WTC11 (cell line): ENCODE results near the gene KIF20B. TPM values are rescaled to one million over a fixed set of nuclear protein-coding genes. Genes with fewer than 3 reads are reported as not detected.
A peak's percentile ranks its signal among the peaks of the same experiment; 100 is the strongest.

Source experiments
- ATAC-seq: fragments of 200-7000 bp; cut with Tn5 transposase; 2 replicates; pipeline ENCODE4 v1.10.0; 2021; ENCODE audit warnings: mild to moderate bottlenecking, moderate library complexity
- CTCF ChIA-PET: fragments of 300-600 bp; sonication (Branson Sonifier 250); formaldehyde crosslinking; loops from one replicate; lab custom pipeline; 2021; ENCODE audit warnings: antibody characterized with exemption; lab: Charles Lee
- POLR2A ChIA-PET: fragments of 350-600 bp; sonication (Branson Sonifier 250); formaldehyde crosslinking; loops from one replicate; lab custom pipeline; 2021; ENCODE audit warnings: antibody characterized with exemption; lab: Charles Lee
- DNase-seq: peaks from one replicate; pipeline ENCODE4 v3.0.0; 2021; ENCODE audit warnings: low spot score
- H3K27ac Mint-ChIP-seq: 2 replicates; pipeline ENCODE4 v1.8.0; 2021; ENCODE audit warnings: mixed read lengths
- H3K27me3 Mint-ChIP-seq: 2 replicates; pipeline ENCODE4 v1.8.0; 2021; ENCODE audit warnings: low read depth, mild to moderate bottlenecking, moderate library complexity, mixed read lengths
- H3K36me3 Mint-ChIP-seq: 2 replicates; pipeline ENCODE4 v1.8.0; 2021; ENCODE audit warnings: mixed read lengths
- H3K4me1 Mint-ChIP-seq: 2 replicates; pipeline ENCODE4 v1.8.0; 2022; ENCODE audit warnings: mixed read lengths
- H3K4me3 Mint-ChIP-seq: 2 replicates; pipeline ENCODE4 v1.8.0; 2021; ENCODE audit warnings: mild to moderate bottlenecking, moderate library complexity, mixed read lengths
- H3K9me3 Mint-ChIP-seq: 2 replicates; pipeline ENCODE4 v1.8.0; 2021; ENCODE audit warnings: mixed read lengths
- E2F1 ChIP-seq: sonication (generic); formaldehyde crosslinking; IDR thresholded peaks from 2 replicates; pipeline ENCODE4 v1.8.0; 2022; ENCODE audit warnings: mild to moderate bottlenecking, missing genetic modification reagents
- E2F4 ChIP-seq: sonication (generic); formaldehyde crosslinking; IDR thresholded peaks from 2 replicates; pipeline ENCODE4 v1.8.1; 2022; ENCODE audit warnings: low read depth, mild to moderate bottlenecking, moderate library complexity, missing genetic modification reagents, borderline replicate concordance
- ELF4 ChIP-seq: sonication (generic); formaldehyde crosslinking; IDR thresholded peaks from 2 replicates; pipeline ENCODE4 v1.8.1; 2022; ENCODE audit warnings: low read depth, mild to moderate bottlenecking, moderate library complexity, missing genetic modification reagents
- EMX1 ChIP-seq: fragments of 250-450 bp; sonication (Bioruptor Pico); IDR thresholded peaks from 2 replicates; pipeline ENCODE4 v1.8.0; 2021; ENCODE audit warnings: mild to moderate bottlenecking
- FOXP1 ChIP-seq: sonication (generic); formaldehyde crosslinking; IDR thresholded peaks from 2 replicates; pipeline ENCODE4 v1.8.0; 2022; ENCODE audit warnings: missing genetic modification reagents, mild to moderate bottlenecking, moderate library complexity, borderline replicate concordance
- GRHL2 ChIP-seq: fragments of 250-450 bp; sonication (Bioruptor Pico); IDR thresholded peaks from 2 replicates; pipeline ENCODE4 v1.8.0; 2022; ENCODE audit warnings: mild to moderate bottlenecking, moderate library complexity; ENCODE audit not compliant: insufficient replicate concordance, severe bottlenecking
- GTF2I ChIP-seq: fragments of 250-450 bp; sonication (Bioruptor Pico); conservative IDR thresholded peaks from 2 replicates; pipeline ENCODE4 v1.4.0; 2021; ENCODE audit warnings: mild to moderate bottlenecking
- MLX ChIP-seq: sonication (generic); formaldehyde crosslinking; IDR thresholded peaks from 2 replicates; pipeline ENCODE4 v1.8.1; 2023; ENCODE audit warnings: mild to moderate bottlenecking, missing genetic modification reagents, moderate library complexity
- NFATC4 ChIP-seq: fragments of 250-450 bp; sonication (Bioruptor Pico); IDR thresholded peaks from 2 replicates; pipeline ENCODE4 v1.9.0; 2021; ENCODE audit warnings: mild to moderate bottlenecking
- NR1H2 ChIP-seq: sonication (generic); formaldehyde crosslinking; IDR thresholded peaks from 2 replicates; pipeline ENCODE4 v1.9.0; 2021; ENCODE audit warnings: mild to moderate bottlenecking, moderate library complexity, missing genetic modification reagents
- SMAD3 ChIP-seq: sonication (generic); formaldehyde crosslinking; IDR thresholded peaks from 2 replicates; pipeline ENCODE4 v1.8.0; 2022; ENCODE audit warnings: missing genetic modification reagents, mild to moderate bottlenecking, borderline replicate concordance
- TCF7 ChIP-seq: sonication (generic); formaldehyde crosslinking; IDR thresholded peaks from 2 replicates; pipeline ENCODE4 v1.8.0; 2022; ENCODE audit warnings: mild to moderate bottlenecking, low read depth, missing genetic modification reagents, moderate library complexity
- ZNF138 ChIP-seq: sonication (generic); formaldehyde crosslinking; conservative IDR thresholded peaks from 2 replicates; pipeline ENCODE4 v1.8.1; 2022; ENCODE audit warnings: mild to moderate bottlenecking, moderate library complexity, missing genetic modification reagents
- ZNF671 ChIP-seq: fragments of 250-450 bp; sonication (Bioruptor Pico); IDR thresholded peaks from 2 replicates; pipeline ENCODE4 v1.8.0; 2021; ENCODE audit warnings: mild to moderate bottlenecking
- total RNA-seq: library from RNA; stranded (reverse); gene quantifications from 3 replicates; pipeline ENCODE4 v1.2.3, GENCODE V29; 2021
- TF ChIP-seq, protein P1 (sequence below): fragments of 200-600 bp; IDR thresholded peaks from 2 replicates; pipeline ENCODE4 v1.8.0; 2022; ENCODE audit warnings: antibody characterized with exemption
- TF ChIP-seq, protein P2 (sequence below): sonication (generic); formaldehyde crosslinking; IDR thresholded peaks from 2 replicates; pipeline ENCODE4 v1.8.1; 2023; ENCODE audit warnings: mild to moderate bottlenecking, missing genetic modification reagents, borderline replicate concordance

The KIF20B gene
- total RNA-seq, 1 experiment from 2014 or later, result 70.2 TPM

DNA sequence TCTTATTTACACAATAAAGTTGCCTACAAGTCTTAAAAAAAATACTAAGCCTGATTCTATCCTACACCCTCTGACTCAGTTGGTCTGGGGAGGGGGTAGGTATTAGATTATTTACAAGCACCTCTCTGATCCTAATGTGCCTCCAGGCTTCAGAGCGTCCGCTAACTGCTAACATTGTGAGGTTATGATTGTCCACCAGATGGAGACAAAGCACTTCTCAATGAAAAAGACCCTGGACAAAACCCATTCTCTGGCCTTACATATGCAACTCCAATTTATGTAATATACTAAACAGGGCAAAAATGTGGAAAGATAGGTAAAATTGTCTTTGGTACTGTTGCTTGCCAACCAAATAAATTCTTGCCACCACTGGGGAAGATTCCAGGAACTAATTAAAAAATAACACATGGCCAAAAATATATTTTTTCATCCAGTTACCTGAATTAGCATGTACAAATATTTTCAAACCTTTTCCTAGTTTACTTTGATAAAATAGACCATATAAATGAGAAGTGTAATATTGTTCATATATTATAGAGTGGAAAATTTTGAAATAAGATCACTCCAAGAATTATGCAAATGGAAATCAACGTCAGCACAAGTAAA, 92.4 kb downstream of the KIF20B start:
- no peak overlapping the region for H3K27ac Mint-ChIP-seq
- H3K9me3 Mint-ChIP-seq, result peaks cover 5% of the 10 kb centered on the region; the same call in 1 of the 2 replicates
- no peak overlapping the region for H3K4me3 Mint-ChIP-seq
- H3K36me3 Mint-ChIP-seq, result no peaks in the 10 kb centered on the region
- peaks cover 29% of the 10 kb centered on the region for H3K4me1 Mint-ChIP-seq
- DNase-seq (no peak), ATAC-seq (peak; percentile 79)
- ChIA-PET POLR2A (no interaction called here), CTCF (interaction anchor here (0.6 to 1.7 kb wide), 2 partner anchors 180 to 799 kb away, joined by 3 to 4 read pairs; no protein-coding TSS in a partner anchor)
- no peaks in the 10 kb centered on the region; the same call in 1 of the 2 replicates for H3K27me3 Mint-ChIP-seq
- TF ChIP-seq GRHL2 (CRISPR knock-in tag), result no peak
- TF ChIP-seq, protein P1, sequence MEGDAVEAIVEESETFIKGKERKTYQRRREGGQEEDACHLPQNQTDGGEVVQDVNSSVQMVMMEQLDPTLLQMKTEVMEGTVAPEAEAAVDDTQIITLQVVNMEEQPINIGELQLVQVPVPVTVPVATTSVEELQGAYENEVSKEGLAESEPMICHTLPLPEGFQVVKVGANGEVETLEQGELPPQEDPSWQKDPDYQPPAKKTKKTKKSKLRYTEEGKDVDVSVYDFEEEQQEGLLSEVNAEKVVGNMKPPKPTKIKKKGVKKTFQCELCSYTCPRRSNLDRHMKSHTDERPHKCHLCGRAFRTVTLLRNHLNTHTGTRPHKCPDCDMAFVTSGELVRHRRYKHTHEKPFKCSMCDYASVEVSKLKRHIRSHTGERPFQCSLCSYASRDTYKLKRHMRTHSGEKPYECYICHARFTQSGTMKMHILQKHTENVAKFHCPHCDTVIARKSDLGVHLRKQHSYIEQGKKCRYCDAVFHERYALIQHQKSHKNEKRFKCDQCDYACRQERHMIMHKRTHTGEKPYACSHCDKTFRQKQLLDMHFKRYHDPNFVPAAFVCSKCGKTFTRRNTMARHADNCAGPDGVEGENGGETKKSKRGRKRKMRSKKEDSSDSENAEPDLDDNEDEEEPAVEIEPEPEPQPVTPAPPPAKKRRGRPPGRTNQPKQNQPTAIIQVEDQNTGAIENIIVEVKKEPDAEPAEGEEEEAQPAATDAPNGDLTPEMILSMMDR, result peak; percentile 66

DNA sequence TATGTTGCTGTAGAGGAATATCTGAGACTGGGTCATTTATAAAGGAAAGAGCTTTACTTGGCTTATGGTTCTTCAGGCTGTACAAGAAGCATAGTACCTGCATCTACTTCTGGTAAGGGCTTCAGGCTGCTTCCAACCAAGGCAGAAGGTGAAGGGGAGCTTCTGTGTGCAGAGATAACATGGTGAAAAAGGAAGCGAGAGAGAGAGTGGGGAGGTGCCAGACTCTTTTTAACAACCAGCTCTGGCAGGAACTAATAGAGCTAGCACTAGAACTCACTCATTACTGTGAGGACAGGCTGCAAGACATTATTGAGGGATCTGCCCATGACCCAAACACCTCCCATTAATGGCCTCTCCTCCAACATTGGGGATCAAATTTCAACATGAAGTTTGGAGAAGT, 94.5 kb downstream of the KIF20B start:
- Mint-ChIP-seq H3K36me3 (no peaks in the 10 kb centered on the region), H3K27me3 (no peaks in the 10 kb centered on the region; the same call in 1 of the 2 replicates), H3K9me3 (peaks cover 3% of the 10 kb centered on the region; the same call in 1 of the 2 replicates), H3K27ac (no peak overlapping the region), H3K4me3 (no peak overlapping the region), H3K4me1 (peaks cover 36% of the 10 kb centered on the region)
- ATAC-seq (no peak), DNase-seq (no peak)
- CTCF ChIA-PET, result interaction anchor here (0.9 to 2.2 kb wide), 4 partner anchors 58 to 797 kb away, joined by 3 to 9 read pairs (median 4); no protein-coding TSS in a partner anchor
- POLR2A ChIA-PET, result no interaction called here
- TF ChIP-seq, protein P2, sequence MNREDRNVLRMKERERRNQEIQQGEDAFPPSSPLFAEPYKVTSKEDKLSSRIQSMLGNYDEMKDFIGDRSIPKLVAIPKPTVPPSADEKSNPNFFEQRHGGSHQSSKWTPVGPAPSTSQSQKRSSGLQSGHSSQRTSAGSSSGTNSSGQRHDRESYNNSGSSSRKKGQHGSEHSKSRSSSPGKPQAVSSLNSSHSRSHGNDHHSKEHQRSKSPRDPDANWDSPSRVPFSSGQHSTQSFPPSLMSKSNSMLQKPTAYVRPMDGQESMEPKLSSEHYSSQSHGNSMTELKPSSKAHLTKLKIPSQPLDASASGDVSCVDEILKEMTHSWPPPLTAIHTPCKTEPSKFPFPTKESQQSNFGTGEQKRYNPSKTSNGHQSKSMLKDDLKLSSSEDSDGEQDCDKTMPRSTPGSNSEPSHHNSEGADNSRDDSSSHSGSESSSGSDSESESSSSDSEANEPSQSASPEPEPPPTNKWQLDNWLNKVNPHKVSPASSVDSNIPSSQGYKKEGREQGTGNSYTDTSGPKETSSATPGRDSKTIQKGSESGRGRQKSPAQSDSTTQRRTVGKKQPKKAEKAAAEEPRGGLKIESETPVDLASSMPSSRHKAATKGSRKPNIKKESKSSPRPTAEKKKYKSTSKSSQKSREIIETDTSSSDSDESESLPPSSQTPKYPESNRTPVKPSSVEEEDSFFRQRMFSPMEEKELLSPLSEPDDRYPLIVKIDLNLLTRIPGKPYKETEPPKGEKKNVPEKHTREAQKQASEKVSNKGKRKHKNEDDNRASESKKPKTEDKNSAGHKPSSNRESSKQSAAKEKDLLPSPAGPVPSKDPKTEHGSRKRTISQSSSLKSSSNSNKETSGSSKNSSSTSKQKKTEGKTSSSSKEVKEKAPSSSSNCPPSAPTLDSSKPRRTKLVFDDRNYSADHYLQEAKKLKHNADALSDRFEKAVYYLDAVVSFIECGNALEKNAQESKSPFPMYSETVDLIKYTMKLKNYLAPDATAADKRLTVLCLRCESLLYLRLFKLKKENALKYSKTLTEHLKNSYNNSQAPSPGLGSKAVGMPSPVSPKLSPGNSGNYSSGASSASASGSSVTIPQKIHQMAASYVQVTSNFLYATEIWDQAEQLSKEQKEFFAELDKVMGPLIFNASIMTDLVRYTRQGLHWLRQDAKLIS (CRISPR knock-in tag), result no peak
- no peak for TF ChIP-seq ELF4 (CRISPR knock-in tag)
- no peak for TF ChIP-seq MLX (CRISPR knock-in tag)
- no peak for TF ChIP-seq ZNF138 (CRISPR knock-in tag)
- TF ChIP-seq E2F1, result no peak
- no peak for TF ChIP-seq TCF7 (CRISPR knock-in tag)
- TF ChIP-seq NR1H2 (CRISPR knock-in tag), result no peak
- no peak for TF ChIP-seq SMAD3 (CRISPR knock-in tag)
- no peak for TF ChIP-seq EMX1 (CRISPR knock-in tag)
- no peak for TF ChIP-seq NFATC4
- TF ChIP-seq ZNF671 (CRISPR knock-in tag), result no peak
- no peak for TF ChIP-seq GTF2I (CRISPR knock-in tag)
- TF ChIP-seq FOXP1 (CRISPR knock-in tag), result no peak
- no peak for TF ChIP-seq E2F4 (CRISPR knock-in tag)
